Skeletal muscle tissue (tissue), 4 donors: ENCODE results near the gene PADI3. TPM values are rescaled to one million over a fixed set of nuclear protein-coding genes. Genes with fewer than 3 reads are reported as not detected.

Experiments used
- H3K27ac ChIP-seq: one replicate; pipeline ENCODE4 v1.7.0; 2013; ENCODE audit warnings: mild to moderate bottlenecking, low read depth, low read length, inconsistent platforms
- H3K27me3 ChIP-seq, 3 donors: one replicate each; pipeline ENCODE4 v1.7.0; 2013; ENCODE audit warnings: low read length in 3 of 3; ENCODE audit not compliant: control insufficient read depth in 3 of 3, insufficient read depth in 3 of 3
- H3K36me3 ChIP-seq, 3 donors: one replicate each; pipeline ENCODE4 v1.7.0; 2013; ENCODE audit warnings: low read length in 3 of 3; ENCODE audit not compliant: control insufficient read depth in 3 of 3, insufficient read depth in 3 of 3
- H3K4me1 ChIP-seq, 3 donors: one replicate each; pipeline ENCODE4 v1.7.0; 2013; ENCODE audit warnings: low read length in 3 of 3, mild to moderate bottlenecking in 3 of 3; ENCODE audit not compliant: control insufficient read depth in 3 of 3, insufficient read depth in 3 of 3
- H3K4me3 ChIP-seq, 3 donors: one replicate each; pipeline ENCODE4 v1.7.0; 2013; ENCODE audit warnings: low read length in 3 of 3
- H3K9ac ChIP-seq, 3 donors: one replicate each; pipeline ENCODE4 v1.7.0; 2013; ENCODE audit warnings: low read length in 3 of 3, mild to moderate bottlenecking in 3 of 3, moderate library complexity in 2 of 3, low read depth in 1 of 3
- H3K9me3 ChIP-seq, 3 donors: one replicate each; pipeline ENCODE4 v1.7.0; 2013; ENCODE audit warnings: low read length in 3 of 3; ENCODE audit not compliant: control insufficient read depth in 3 of 3
- total RNA-seq: library from RNA; depleted of rRNA; stranded (reverse); fragments of >200 nt; gene quantifications from one replicate; pipeline ENCODE4 v1.2.3, GENCODE V29; 2014
- donor health status: Osteomylitis.

Gene PADI3
- not detected for total RNA-seq

- no peaks in the 10 kb centered on the region for H3K4me1 ChIP-seq
- H3K4me3 ChIP-seq, result no peak within 1 kb of the TSS
- H3K27me3 ChIP-seq, result peaks cover 0 to 18% (median 15%) of the 10 kb centered on the region in 3 donors
- no peaks in the 10 kb centered on the region for H3K36me3 ChIP-seq
- H3K27ac ChIP-seq, result no peak within 1 kb of the TSS
- no peak within 1 kb of the TSS for H3K9ac ChIP-seq
- H3K9me3 ChIP-seq, result no peaks in the 10 kb centered on the region
Measured at GRCh38 chr1:17248781-17249180, at the start of gene PADI3. Gene PADI3 (plus strand): TSS chr1:17249098. CDS start chr1:17249138, 40 bp downstream.

- H3K27ac ChIP-seq, result no peak overlapping the region
- no peaks in the 10 kb centered on the region for H3K36me3 ChIP-seq
- no peaks in the 10 kb centered on the region for H3K4me1 ChIP-seq
- no peaks in the 10 kb centered on the region for H3K9me3 ChIP-seq
- no peak overlapping the region for H3K4me3 ChIP-seq
- peaks cover 4 to 33% (median 30%) of the 10 kb centered on the region in 3 donors for H3K27me3 ChIP-seq
- no peak overlapping the region for H3K9ac ChIP-seq
Measured at GRCh38 chr1:17199267-17200044, 49.4 kb upstream of the PADI3 start.

GRCh38 chr1:17200246-17200645, 48.7 kb upstream of the PADI3 start:
- peaks cover 7 to 34% (median 34%) of the 10 kb centered on the region in 3 donors for H3K27me3 ChIP-seq
- no peak overlapping the region for H3K27ac ChIP-seq
- H3K9me3 ChIP-seq, result no peaks in the 10 kb centered on the region
- H3K36me3 ChIP-seq, result no peaks in the 10 kb centered on the region
- no peak overlapping the region for H3K9ac ChIP-seq
- H3K4me1 ChIP-seq, result no peaks in the 10 kb centered on the region
- no peak overlapping the region for H3K4me3 ChIP-seq

- Histone ChIP-seq H3K9ac (no peak overlapping the region), H3K36me3 (no peaks in the 10 kb centered on the region), H3K4me1 (no peaks in the 10 kb centered on the region), H3K27me3 (peaks cover 10 to 37% (median 35%) of the 10 kb centered on the region in 3 donors), H3K9me3 (no peaks in the 10 kb centered on the region), H3K27ac (no peak overlapping the region), H3K4me3 (no peak overlapping the region)
Measured at GRCh38 chr1:17200756-17201155, 48.1 kb upstream of the PADI3 start.

GRCh38 chr1:17201201-17202021, 47.5 kb upstream of the PADI3 start:
- H3K27ac ChIP-seq, result no peak overlapping the region
- no peak overlapping the region for H3K4me3 ChIP-seq
- H3K27me3 ChIP-seq, result peaks cover 10 to 42% (median 33%) of the 10 kb centered on the region in 3 donors
- no peaks in the 10 kb centered on the region for H3K4me1 ChIP-seq
- no peaks in the 10 kb centered on the region for H3K9me3 ChIP-seq
- no peaks in the 10 kb centered on the region for H3K36me3 ChIP-seq
- no peak overlapping the region for H3K9ac ChIP-seq

GRCh38 chr1:17204546-17205440, 44.1 kb upstream of the PADI3 start, which contains the start of gene PADI1:
Gene PADI1 (plus strand): TSS chr1:17205128. CDS start chr1:17205218, 90 bp downstream.
- Histone ChIP-seq H3K36me3 (no peaks in the 10 kb centered on the region), H3K4me1 (peaks cover 0 to 8% (median 0%) of the 10 kb centered on the region in 3 donors), H3K27ac (no peak within 1 kb of the TSS), H3K9ac (no peak within 1 kb of the TSS), H3K4me3 (no peak within 1 kb of the TSS), H3K9me3 (no peaks in the 10 kb centered on the region), H3K27me3 (peaks cover 10 to 28% (median 23%) of the 10 kb centered on the region in 3 donors)

GRCh38 chr1:17205652-17206051, 43.2 kb upstream of the PADI3 start:
- Histone ChIP-seq H3K4me1 (peaks cover 0 to 8% (median 0%) of the 10 kb centered on the region in 3 donors), H3K27ac (no peak overlapping the region), H3K4me3 (no peak overlapping the region), H3K36me3 (no peaks in the 10 kb centered on the region), H3K9ac (no peak overlapping the region), H3K27me3 (peaks cover 10 to 28% (median 23%) of the 10 kb centered on the region in 3 donors), H3K9me3 (no peaks in the 10 kb centered on the region)

- H3K9me3 ChIP-seq, result no peaks in the 10 kb centered on the region
- H3K4me1 ChIP-seq, result peaks cover 0 to 8% (median 0%) of the 10 kb centered on the region in 3 donors
- peaks cover 10 to 28% (median 23%) of the 10 kb centered on the region in 3 donors for H3K27me3 ChIP-seq
- no peak overlapping the region for H3K27ac ChIP-seq
- no peak overlapping the region for H3K4me3 ChIP-seq
- no peaks in the 10 kb centered on the region for H3K36me3 ChIP-seq
- no peak overlapping the region for H3K9ac ChIP-seq
Measured at GRCh38 chr1:17206196-17206595, 42.7 kb upstream of the PADI3 start.

- Histone ChIP-seq H3K4me1 (peaks cover 0 to 8% (median 0%) of the 10 kb centered on the region in 3 donors), H3K4me3 (no peak overlapping the region), H3K27me3 (peaks cover 13 to 36% (median 26%) of the 10 kb centered on the region in 3 donors), H3K36me3 (no peaks in the 10 kb centered on the region), H3K9me3 (no peaks in the 10 kb centered on the region), H3K9ac (no peak overlapping the region), H3K27ac (no peak overlapping the region)
Measured at GRCh38 chr1:17207046-17207445, 41.9 kb upstream of the PADI3 start.
